DOHH2 (cell line): ENCODE results near the gene MMD.

ENCODE experiments used
- H3F3A ChIP-seq: fragments of 200-600 bp; sonication (generic), shearing (Covaris generic); 2 replicates; pipeline ENCODE4 v1.6.0; 2016; ENCODE audit warnings: antibody characterized with exemption, mild to moderate bottlenecking; ENCODE audit not compliant: control insufficient read depth, insufficient read depth
- H3K27ac ChIP-seq: fragments of 200-600 bp; sonication (generic); 2 replicates; pipeline ENCODE4 v1.5.1; 2014; ENCODE audit warnings: low read depth, mild to moderate bottlenecking, low read length, moderate library complexity
- H3K27me3 ChIP-seq: fragments of 200-600 bp; sonication (generic); 2 replicates; pipeline ENCODE4 v1.6.1; 2014; ENCODE audit warnings: mild to moderate bottlenecking, low read length, mixed read lengths; ENCODE audit not compliant: control insufficient read depth
- H3K36me3 ChIP-seq: fragments of 200-600 bp; sonication (generic); 2 replicates; pipeline ENCODE4 v1.6.1; 2014; ENCODE audit warnings: mild to moderate bottlenecking, low read length, moderate library complexity, mixed read lengths; ENCODE audit not compliant: control insufficient read depth
- H3K4me1 ChIP-seq: fragments of 200-600 bp; sonication (generic); 2 replicates; pipeline ENCODE4 v1.6.1; 2014; ENCODE audit warnings: mild to moderate bottlenecking, low read length, mixed read lengths; ENCODE audit not compliant: control insufficient read depth
- H3K4me2 ChIP-seq: fragments of 200-600 bp; sonication (generic); 2 replicates; pipeline ENCODE4 v1.6.0; 2014; ENCODE audit warnings: mild to moderate bottlenecking, low read length, moderate library complexity
- H3K4me3 ChIP-seq: fragments of 200-600 bp; sonication (generic); 2 replicates; pipeline ENCODE4 v1.5.1; 2014; ENCODE audit warnings: mild to moderate bottlenecking, low read length, mixed read lengths
- H3K79me2 ChIP-seq: fragments of 200-600 bp; sonication (generic); 2 replicates; pipeline ENCODE4 v1.6.1; 2014; ENCODE audit warnings: mild to moderate bottlenecking, low read length, mixed read lengths; ENCODE audit not compliant: control insufficient read depth
- H3K9me2 ChIP-seq: fragments of 200-600 bp; sonication (generic); replicated peaks from 2 replicates; pipeline ENCODE4 v1.6.1; 2014; ENCODE audit warnings: mild to moderate bottlenecking, low read length, mixed read lengths; ENCODE audit not compliant: control insufficient read depth
- H3K9me3 ChIP-seq: fragments of 200-600 bp; sonication (generic); 2 replicates; pipeline ENCODE4 v1.6.1; 2014; ENCODE audit warnings: antibody characterized with exemption, low read length, mixed read lengths; ENCODE audit not compliant: control insufficient read depth, insufficient read depth
- H4K20me1 ChIP-seq: fragments of 200-600 bp; sonication (generic); 2 replicates; pipeline ENCODE4 v1.6.0; 2014; ENCODE audit warnings: low read depth, mild to moderate bottlenecking, antibody characterized with exemption, low read length, moderate library complexity; ENCODE audit not compliant: control insufficient read depth, insufficient read depth
- EZH2phosphoT487 ChIP-seq: fragments of 200-600 bp; sonication (generic); IDR thresholded peaks from 2 replicates; pipeline ENCODE4 v1.6.1; 2017; ENCODE audit warnings: borderline replicate concordance, mild to moderate bottlenecking, antibody characterized with exemption, low read length, moderate library complexity, mixed read lengths
- TF ChIP-seq, protein P1 (sequence below): fragments of 200-600 bp; sonication (generic); IDR thresholded peaks from one replicate; pipeline ENCODE4 v1.5.1; 2014; ENCODE audit warnings: antibody characterized with exemption, mild to moderate bottlenecking, low read depth, low read length; ENCODE audit not compliant: poor library complexity, severe bottlenecking

The MMD gene

DNA sequence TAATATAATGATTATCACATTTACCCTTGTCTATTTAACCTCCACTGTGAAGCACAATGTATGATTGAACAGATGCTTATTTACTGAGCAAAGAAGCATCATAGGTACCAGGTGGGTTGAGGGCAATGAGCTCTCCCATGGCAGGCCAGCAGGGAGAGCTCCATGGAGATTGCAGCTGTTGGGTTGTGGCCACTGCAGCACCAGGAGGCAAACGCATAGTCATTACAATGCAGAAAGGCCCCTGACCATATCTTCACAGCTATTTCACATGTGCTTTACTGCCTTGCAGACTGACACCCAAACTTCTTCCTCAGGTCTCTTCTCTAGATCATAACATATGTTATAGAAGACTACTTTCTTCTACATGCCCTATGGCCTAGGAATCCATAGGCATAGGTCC lies 75.0 kb downstream of the MMD start:
- H3K9me3 ChIP-seq: no peaks in the 10 kb centered on the region
- no peaks in the 10 kb centered on the region for H3K9me2 ChIP-seq
- H4K20me1 ChIP-seq: no peaks in the 10 kb centered on the region
- H3K79me2 ChIP-seq: no peaks in the 10 kb centered on the region
- H3K4me1 ChIP-seq: no peaks in the 10 kb centered on the region
- no peaks in the 10 kb centered on the region for H3K36me3 ChIP-seq
- no peak overlapping the region for H3K27ac ChIP-seq
- TF ChIP-seq EZH2phosphoT487: no peak
- H3K27me3 ChIP-seq: peaks cover 15% of the 10 kb centered on the region
- no peak overlapping the region for H3K4me2 ChIP-seq
- no peaks in the 10 kb centered on the region for H3F3A ChIP-seq
- H3K4me3 ChIP-seq: no peak overlapping the region

- Histone ChIP-seq H3K4me3 (no peak overlapping the region), H3K27me3 (peaks cover 15% of the 10 kb centered on the region), H3K4me1 (no peaks in the 10 kb centered on the region), H3K4me2 (no peak overlapping the region), H3K9me2 (no peaks in the 10 kb centered on the region), H3K9me3 (no peaks in the 10 kb centered on the region), H3K36me3 (no peaks in the 10 kb centered on the region), H3K27ac (no peak overlapping the region), H3F3A (no peaks in the 10 kb centered on the region), H4K20me1 (no peaks in the 10 kb centered on the region), H3K79me2 (no peaks in the 10 kb centered on the region)
- TF ChIP-seq, protein P1, sequence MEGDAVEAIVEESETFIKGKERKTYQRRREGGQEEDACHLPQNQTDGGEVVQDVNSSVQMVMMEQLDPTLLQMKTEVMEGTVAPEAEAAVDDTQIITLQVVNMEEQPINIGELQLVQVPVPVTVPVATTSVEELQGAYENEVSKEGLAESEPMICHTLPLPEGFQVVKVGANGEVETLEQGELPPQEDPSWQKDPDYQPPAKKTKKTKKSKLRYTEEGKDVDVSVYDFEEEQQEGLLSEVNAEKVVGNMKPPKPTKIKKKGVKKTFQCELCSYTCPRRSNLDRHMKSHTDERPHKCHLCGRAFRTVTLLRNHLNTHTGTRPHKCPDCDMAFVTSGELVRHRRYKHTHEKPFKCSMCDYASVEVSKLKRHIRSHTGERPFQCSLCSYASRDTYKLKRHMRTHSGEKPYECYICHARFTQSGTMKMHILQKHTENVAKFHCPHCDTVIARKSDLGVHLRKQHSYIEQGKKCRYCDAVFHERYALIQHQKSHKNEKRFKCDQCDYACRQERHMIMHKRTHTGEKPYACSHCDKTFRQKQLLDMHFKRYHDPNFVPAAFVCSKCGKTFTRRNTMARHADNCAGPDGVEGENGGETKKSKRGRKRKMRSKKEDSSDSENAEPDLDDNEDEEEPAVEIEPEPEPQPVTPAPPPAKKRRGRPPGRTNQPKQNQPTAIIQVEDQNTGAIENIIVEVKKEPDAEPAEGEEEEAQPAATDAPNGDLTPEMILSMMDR: no peak
- no peak for TF ChIP-seq EZH2phosphoT487
Measured at GRCh38 chr17:55345132-55345531, 76.5 kb downstream of the MMD start.

DNA sequence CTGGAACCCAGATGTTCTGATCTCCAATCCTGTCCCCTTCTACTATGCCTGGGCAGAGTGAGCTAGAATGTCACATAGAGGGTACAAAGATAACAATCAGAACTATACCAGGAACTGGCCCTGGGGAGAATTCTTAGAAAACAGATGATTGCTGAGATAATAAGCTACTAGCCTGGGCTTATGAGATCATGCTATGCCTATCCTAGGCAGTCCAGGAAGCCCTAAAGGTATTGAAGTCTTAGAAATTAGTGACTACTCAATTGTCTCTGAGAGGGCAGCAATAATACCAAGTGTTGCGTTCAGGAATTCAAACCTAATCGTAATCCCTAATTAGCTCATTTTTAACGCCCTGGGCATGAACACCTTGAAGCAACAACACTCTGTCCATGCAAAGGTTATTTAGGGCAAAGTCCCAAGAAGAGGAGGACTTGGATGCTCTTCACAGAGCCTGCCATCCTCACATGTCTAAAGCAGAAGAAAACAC lies 77.1 kb downstream of the MMD start:
- no peak overlapping the region for H3K27ac ChIP-seq
- no peaks in the 10 kb centered on the region for H3K9me2 ChIP-seq

GRCh38 chr17:55343900-55344513 lies 77.6 kb downstream of the MMD start:
- peaks cover under 1% of the 10 kb centered on the region; the same call in 1 of the 2 replicates for H3K9me3 ChIP-seq
- no peaks in the 10 kb centered on the region for H3K36me3 ChIP-seq
- H3K4me2 ChIP-seq: no peak overlapping the region
- no peak overlapping the region for H3K27ac ChIP-seq
- no peaks in the 10 kb centered on the region for H3K79me2 ChIP-seq
- H3K9me2 ChIP-seq: no peaks in the 10 kb centered on the region
- peaks cover 15% of the 10 kb centered on the region for H3K27me3 ChIP-seq
- TF ChIP-seq, protein P1: no peak
- no peak for TF ChIP-seq EZH2phosphoT487
- H4K20me1 ChIP-seq: no peaks in the 10 kb centered on the region
- no peaks in the 10 kb centered on the region for H3F3A ChIP-seq
- no peaks in the 10 kb centered on the region for H3K4me1 ChIP-seq
- H3K4me3 ChIP-seq: no peak overlapping the region

More for the DNA sequence above, 77.1 kb downstream of the MMD start:
- no peak overlapping the region for H3K4me2 ChIP-seq
- H3K27me3 ChIP-seq: peaks cover 15% of the 10 kb centered on the region
- no peaks in the 10 kb centered on the region for H3K4me1 ChIP-seq
- H3F3A ChIP-seq: no peaks in the 10 kb centered on the region
- H3K79me2 ChIP-seq: no peaks in the 10 kb centered on the region
- H4K20me1 ChIP-seq: no peaks in the 10 kb centered on the region
- no peak overlapping the region for H3K4me3 ChIP-seq
- H3K36me3 ChIP-seq: no peaks in the 10 kb centered on the region
- TF ChIP-seq, protein P1: no peak
- no peak for TF ChIP-seq EZH2phosphoT487
- no peaks in the 10 kb centered on the region for H3K9me3 ChIP-seq
